Osteocyte (in vitro differentiated cells): ENCODE measurements around the gene ABHD15. TPM values are rescaled to one million over a fixed set of nuclear protein-coding genes. Genes with fewer than 3 reads are reported as not detected.
A peak's percentile ranks its signal among the peaks of the same experiment; 100 is the strongest.

Experiments used
- DNase-seq: peaks from one replicate; pipeline ENCODE4 v3.0.0; 2021; ENCODE audit warnings: mixed read lengths; ENCODE audit not compliant: unreplicated experiment; ENCODE audit errors: extremely low spot score
- H3K27ac Mint-ChIP-seq: one replicate; pipeline ENCODE4 v1.8.0; 2021; ENCODE audit warnings: mild to moderate bottlenecking, mixed read lengths; ENCODE audit not compliant: unreplicated experiment
- H3K27me3 Mint-ChIP-seq: one replicate; pipeline ENCODE4 v1.8.0; 2021; ENCODE audit warnings: mixed read lengths; ENCODE audit not compliant: unreplicated experiment
- H3K36me3 Mint-ChIP-seq: one replicate; pipeline ENCODE4 v1.8.0; 2021; ENCODE audit warnings: mixed read lengths; ENCODE audit not compliant: unreplicated experiment
- H3K4me1 Mint-ChIP-seq: one replicate; pipeline ENCODE4 v1.8.0; 2021; ENCODE audit warnings: mixed read lengths; ENCODE audit not compliant: unreplicated experiment
- H3K4me3 Mint-ChIP-seq: one replicate; pipeline ENCODE4 v1.8.0; 2021; ENCODE audit warnings: mild to moderate bottlenecking, moderate library complexity, mixed read lengths; ENCODE audit not compliant: unreplicated experiment
- H3K9me3 Mint-ChIP-seq: one replicate; pipeline ENCODE4 v1.8.0; 2021; ENCODE audit warnings: mixed read lengths; ENCODE audit not compliant: unreplicated experiment
- total RNA-seq: library from RNA; stranded (reverse); gene quantifications from 2 replicates; pipeline ENCODE4 v1.2.1, GENCODE V29; 2021
- TF ChIP-seq, protein P1 (sequence below): fragments of 200-600 bp; sonication (generic); IDR thresholded peaks from 2 replicates; pipeline ENCODE4 v1.5.0; 2021; ENCODE audit warnings: antibody characterized with exemption, mild to moderate bottlenecking, moderate library complexity

ABHD15 gene
- total RNA-seq, 1 donor from 2014 or later = 12.8 TPM

DNA sequence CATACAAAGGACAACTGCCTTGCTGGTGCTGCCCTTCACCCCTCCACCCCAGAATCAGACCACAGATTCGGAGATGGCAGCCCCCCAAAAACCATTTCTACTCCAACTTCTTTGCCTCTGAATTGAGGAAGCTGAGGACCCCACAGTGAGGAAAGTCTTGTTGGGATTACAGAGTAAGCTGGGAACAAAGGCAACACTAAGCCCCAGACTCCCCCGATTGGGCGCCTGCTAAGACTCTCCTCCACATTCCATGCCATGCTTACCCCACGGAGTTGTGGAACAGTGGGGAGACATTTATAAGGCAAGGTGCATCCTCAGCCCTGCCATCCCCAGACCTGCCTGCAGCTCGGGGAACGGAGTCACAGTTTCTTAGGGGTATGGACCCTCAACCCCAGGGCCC, 20.8 kb upstream of the ABHD15 start:
- H3K4me3 Mint-ChIP-seq = peak overlapping the region; percentile 84
- peaks cover 69% of the 10 kb centered on the region for H3K4me1 Mint-ChIP-seq
- no peak for DNase-seq
- H3K36me3 Mint-ChIP-seq = no peaks in the 10 kb centered on the region
- TF ChIP-seq, protein P1, sequence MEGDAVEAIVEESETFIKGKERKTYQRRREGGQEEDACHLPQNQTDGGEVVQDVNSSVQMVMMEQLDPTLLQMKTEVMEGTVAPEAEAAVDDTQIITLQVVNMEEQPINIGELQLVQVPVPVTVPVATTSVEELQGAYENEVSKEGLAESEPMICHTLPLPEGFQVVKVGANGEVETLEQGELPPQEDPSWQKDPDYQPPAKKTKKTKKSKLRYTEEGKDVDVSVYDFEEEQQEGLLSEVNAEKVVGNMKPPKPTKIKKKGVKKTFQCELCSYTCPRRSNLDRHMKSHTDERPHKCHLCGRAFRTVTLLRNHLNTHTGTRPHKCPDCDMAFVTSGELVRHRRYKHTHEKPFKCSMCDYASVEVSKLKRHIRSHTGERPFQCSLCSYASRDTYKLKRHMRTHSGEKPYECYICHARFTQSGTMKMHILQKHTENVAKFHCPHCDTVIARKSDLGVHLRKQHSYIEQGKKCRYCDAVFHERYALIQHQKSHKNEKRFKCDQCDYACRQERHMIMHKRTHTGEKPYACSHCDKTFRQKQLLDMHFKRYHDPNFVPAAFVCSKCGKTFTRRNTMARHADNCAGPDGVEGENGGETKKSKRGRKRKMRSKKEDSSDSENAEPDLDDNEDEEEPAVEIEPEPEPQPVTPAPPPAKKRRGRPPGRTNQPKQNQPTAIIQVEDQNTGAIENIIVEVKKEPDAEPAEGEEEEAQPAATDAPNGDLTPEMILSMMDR = no peak
- H3K27ac Mint-ChIP-seq = peak overlapping the region; percentile 86
- no peaks in the 10 kb centered on the region for H3K9me3 Mint-ChIP-seq
- no peaks in the 10 kb centered on the region for H3K27me3 Mint-ChIP-seq

DNA sequence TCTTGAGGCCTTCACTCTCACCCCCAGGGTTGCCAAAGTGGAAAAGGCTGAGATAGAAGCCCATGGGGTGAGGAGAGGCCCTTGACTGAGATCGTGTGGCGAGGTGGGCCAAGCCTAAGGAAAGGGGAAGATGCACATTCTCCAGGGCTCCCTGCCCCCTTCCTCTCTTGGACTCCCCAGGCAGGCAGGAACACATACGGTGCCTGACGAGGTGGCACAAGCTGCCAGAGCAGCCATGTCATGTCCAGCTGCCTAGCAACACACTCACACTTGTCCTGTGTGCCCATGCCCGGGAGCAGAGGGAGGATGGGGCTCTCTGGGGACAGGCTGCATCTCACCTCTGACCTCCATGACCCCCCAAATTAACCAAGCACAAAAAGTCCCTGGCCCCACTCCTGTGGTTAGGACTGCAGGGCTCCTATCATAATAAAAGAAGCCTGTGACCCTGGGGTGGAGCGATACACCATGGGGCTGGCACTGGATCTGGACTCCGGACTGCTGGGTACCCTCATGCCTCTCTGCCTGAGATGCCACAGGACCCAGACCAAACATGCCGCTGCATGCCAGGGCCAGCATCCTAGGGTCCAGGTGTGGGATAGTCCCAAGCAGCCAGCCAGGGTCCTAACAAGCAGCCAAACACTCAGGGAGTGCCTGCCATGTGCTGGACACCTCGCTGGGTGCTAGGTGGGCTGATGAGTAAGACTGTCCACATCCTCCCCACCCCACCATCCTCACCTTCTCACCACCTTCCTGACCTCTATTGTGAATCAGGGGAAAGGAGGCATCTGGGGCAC, 20.0 kb upstream of the ABHD15 start:
- Mint-ChIP-seq H3K4me3 (no peak overlapping the region), H3K4me1 (peaks cover 62% of the 10 kb centered on the region), H3K9me3 (no peaks in the 10 kb centered on the region), H3K36me3 (peaks cover 4% of the 10 kb centered on the region), H3K27me3 (no peaks in the 10 kb centered on the region), H3K27ac (peak overlapping the region; percentile 86)
- TF ChIP-seq, protein P1 = no peak
- DNase-seq = no peak

DNA sequence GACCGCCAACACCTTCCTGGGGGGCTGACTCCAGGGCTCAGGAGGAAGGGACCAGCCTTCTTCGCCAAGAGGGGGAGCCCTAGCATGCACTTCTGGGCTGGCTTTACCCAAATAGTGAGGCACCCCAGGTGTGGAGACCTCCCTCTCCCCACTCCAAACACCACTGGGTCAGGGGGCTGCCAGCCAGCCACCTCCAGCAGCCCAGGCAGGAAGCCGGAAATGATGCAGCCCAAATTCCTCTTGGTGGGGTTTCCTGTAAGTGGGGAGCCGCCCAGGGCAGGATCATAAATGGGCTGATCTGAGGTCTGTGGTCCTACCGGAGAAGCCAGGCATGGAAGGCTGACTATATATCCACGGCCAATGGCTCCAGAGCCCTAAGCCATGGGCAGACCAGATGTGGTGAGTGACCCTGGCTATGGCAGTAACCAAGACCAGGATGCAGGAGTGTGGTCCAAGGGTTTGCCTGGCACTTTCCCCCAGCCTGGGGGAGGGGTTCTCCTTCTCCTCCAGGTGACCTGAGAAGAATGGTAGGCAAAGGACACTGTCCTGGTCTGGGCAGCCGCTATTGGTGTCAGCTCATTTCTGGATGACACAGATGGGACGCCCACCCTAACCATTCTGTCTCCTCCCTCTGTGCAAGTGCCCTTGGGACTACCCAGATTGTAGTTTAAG, 18.4 kb upstream of the ABHD15 start:
- DNase-seq = no peak
- no peaks in the 10 kb centered on the region for H3K27me3 Mint-ChIP-seq
- peaks cover 5% of the 10 kb centered on the region for H3K36me3 Mint-ChIP-seq
- no peaks in the 10 kb centered on the region for H3K9me3 Mint-ChIP-seq
- TF ChIP-seq, protein P1 = peak; percentile 28
- H3K27ac Mint-ChIP-seq = peak overlapping the region; percentile 80
- H3K4me3 Mint-ChIP-seq = no peak overlapping the region
- H3K4me1 Mint-ChIP-seq = peaks cover 47% of the 10 kb centered on the region

DNA sequence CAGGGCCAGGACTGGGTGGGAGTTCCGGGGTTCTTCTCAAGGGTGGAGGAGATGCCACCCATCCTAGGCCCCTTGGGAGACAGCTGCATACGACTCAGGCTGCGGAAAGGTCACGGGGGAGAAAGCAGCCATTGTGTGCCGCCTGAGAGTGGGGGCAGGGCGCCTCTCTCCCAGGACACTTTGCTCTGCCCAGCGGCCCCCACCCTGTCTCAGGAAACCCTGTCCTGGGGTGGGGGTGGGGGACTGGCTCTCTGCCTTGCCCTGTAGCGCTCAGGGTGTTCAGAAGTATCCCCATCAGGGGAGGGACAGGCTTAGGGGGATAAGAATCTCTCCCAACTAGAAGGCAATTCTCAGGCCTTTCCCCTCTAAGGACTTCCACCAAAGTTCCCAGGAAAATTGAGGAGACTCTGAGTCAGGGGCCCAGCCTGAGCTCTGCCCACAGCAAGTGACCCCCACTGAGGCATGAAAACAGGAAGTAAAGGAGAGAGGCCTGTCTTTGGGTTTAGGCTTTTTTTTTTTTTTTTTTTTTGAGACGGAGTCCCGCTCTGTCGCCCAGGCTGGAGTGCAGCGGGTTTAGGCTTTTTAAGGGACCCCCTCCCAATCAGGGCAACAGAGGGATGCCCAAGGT, 17.7 kb upstream of the ABHD15 start:
- Mint-ChIP-seq H3K36me3 (peaks cover 8% of the 10 kb centered on the region), H3K27ac (peak overlapping the region; percentile 80), H3K4me3 (peak overlapping the region; percentile 14), H3K9me3 (no peaks in the 10 kb centered on the region), H3K27me3 (no peaks in the 10 kb centered on the region), H3K4me1 (peaks cover 42% of the 10 kb centered on the region)
- DNase-seq = no peak
- TF ChIP-seq, protein P1 = no peak
